ENCODE measurements around the gene OGDH. TPM values are rescaled to one million over a fixed set of nuclear protein-coding genes. Genes with fewer than 3 reads are reported as not detected.

The OGDH gene
- total and polyA plus RNA-seq, 3 donors from 2014 or later, result 82.4 to 95.1 (median 87.0) TPM

GRCh38 chr7:44749992-44750391 lies 143.6 kb downstream of the OGDH start:
- Histone ChIP-seq H3K36me3 (ENCODE audit: low read depth, missing control alignments) (no peaks in the 10 kb centered on the region), H3K4me3 (no peak overlapping the region), H3K27ac (no peak overlapping the region), H3K4me1 (peaks cover 21% of the 10 kb centered on the region), H3K27me3 (no peaks in the 10 kb centered on the region), H3K9me3 (no peaks in the 10 kb centered on the region)
- intact Hi-C loops (cut with DNase I; ENCODE audit: low total_unique reads), result no loop called here
- TF ChIP-seq POLR2A (IDR thresholded peaks at IDR 0.05) (no peak), CTCF (IDR thresholded peaks at IDR 0.05) (no peak)
- WGBS, 2 donors, result 61 to 75% methylated on average over 2 of the region's 2 CpGs
- DNase-seq, result no peak

- 82 to 88% methylated on average over 3 of the region's 3 CpGs for WGBS, 2 donors
- no peak for DNase-seq
- H3K9me3 ChIP-seq, result no peaks in the 10 kb centered on the region
- no peaks in the 10 kb centered on the region for H3K36me3 ChIP-seq (ENCODE audit: low read depth, missing control alignments)
- H3K27ac ChIP-seq, result no peak overlapping the region
- no peaks in the 10 kb centered on the region for H3K27me3 ChIP-seq
- TF ChIP-seq POLR2A (IDR thresholded peaks at IDR 0.05) (no peak), CTCF (IDR thresholded peaks at IDR 0.05) (no peak)
- intact Hi-C loops (cut with DNase I; ENCODE audit: low total_unique reads), result no loop called here
- H3K4me1 ChIP-seq, result peaks cover 25% of the 10 kb centered on the region
- no peak overlapping the region for H3K4me3 ChIP-seq
These were observed 144.0 kb downstream of the OGDH start for GRCh38 chr7:44750424-44750823.

- H3K9me3 ChIP-seq, result no peaks in the 10 kb centered on the region
- H3K36me3 ChIP-seq (ENCODE audit: low read depth, missing control alignments), result no peaks in the 10 kb centered on the region
- no peak for TF ChIP-seq CTCF (IDR thresholded peaks at IDR 0.05)
- TF ChIP-seq POLR2A (IDR thresholded peaks at IDR 0.05), result no peak
- intact Hi-C loops (cut with DNase I; ENCODE audit: low total_unique reads), result no loop called here
- DNase-seq, result no peak
- H3K4me3 ChIP-seq, result no peak overlapping the region
- 41 to 49% methylated on average over 5 to 6 of the region's 6 CpGs for whole genome bisulfite sequencing, 2 donors
- no peak overlapping the region for H3K27ac ChIP-seq
- peaks cover 31% of the 10 kb centered on the region for H3K4me1 ChIP-seq
- no peaks in the 10 kb centered on the region for H3K27me3 ChIP-seq
These were observed 144.6 kb downstream of the OGDH start for GRCh38 chr7:44750921-44751571.

GRCh38 chr7:44752822-44753221 lies 146.4 kb downstream of the OGDH start:
- no peak overlapping the region for H3K27ac ChIP-seq
- TF ChIP-seq POLR2A (IDR thresholded peaks at IDR 0.05) (no peak), CTCF (IDR thresholded peaks at IDR 0.05) (no peak)
- WGBS, 2 donors, result 94 to 96% methylated on average over 2 of the region's 2 CpGs
- no peak overlapping the region for H3K4me3 ChIP-seq
- no peaks in the 10 kb centered on the region for H3K36me3 ChIP-seq (ENCODE audit: low read depth, missing control alignments)
- H3K4me1 ChIP-seq, result peaks cover 49% of the 10 kb centered on the region
- no peaks in the 10 kb centered on the region for H3K9me3 ChIP-seq
- DNase-seq, result no peak
- intact Hi-C loops (cut with DNase I; ENCODE audit: low total_unique reads), result no loop called here
- H3K27me3 ChIP-seq, result no peaks in the 10 kb centered on the region

Measured in testis (tissue), 3 donors.